IMR-90 (cell line): ENCODE data around the gene ZNF202. TPM values are rescaled to one million over a fixed set of nuclear protein-coding genes. Genes with fewer than 3 reads are reported as not detected.

Experiments used
- ATAC-seq: fragments of 200-7000 bp; cut with Tn5 transposase; 2 replicates; pipeline ENCODE4 v1.9.1; 2020; ENCODE audit warnings: low read depth, mild to moderate bottlenecking, moderate library complexity
- BruUV-seq: library from RNA; stranded (reverse); fragments of 400-500 nt; replicated peaks from 2 replicates; lab custom pipeline; 2021; lab: Mats Ljungman, UMichigan
- CTCF ChIA-PET: fragments of 300-600 bp; formaldehyde crosslinking; extraction: SDS; loops from one replicate; lab custom pipeline; 2021; ENCODE audit warnings: antibody characterized with exemption; lab: Yijun Ruan, JAX
- POLR2A ChIA-PET: fragments of 300-600 bp; sonication (Branson Sonifier 250); formaldehyde crosslinking; loops from one replicate; lab custom pipeline; 2022; ENCODE audit warnings: antibody characterized with exemption; ENCODE audit not compliant: unreplicated experiment; lab: Charles Lee
- DNase-seq: peaks from one replicate; pipeline ENCODE4 v3.0.0; 2013
- H2AFZ ChIP-seq: replicated peaks from 2 replicates; pipeline ENCODE3; 2013; ENCODE audit warnings: low read length, mild to moderate bottlenecking; ENCODE audit not compliant: poor library complexity
- H2AK5ac ChIP-seq: 2 replicates; pipeline ENCODE4 v1.6.1; 2013; ENCODE audit warnings: low read depth, low read length, inconsistent platforms
- H2AK9ac ChIP-seq: replicated peaks from 2 replicates; pipeline ENCODE3; 2013; ENCODE audit warnings: mild to moderate bottlenecking, low read depth, low read length, moderate library complexity; ENCODE audit not compliant: poor library complexity
- H2BK120ac ChIP-seq: 2 replicates; pipeline ENCODE4 v1.6.1; 2013; ENCODE audit warnings: low read depth, low read length, inconsistent platforms
- H2BK15ac ChIP-seq: 3 replicates; pipeline ENCODE4 v1.6.1; 2013; ENCODE audit warnings: low read depth, low read length, inconsistent platforms
- H2BK20ac ChIP-seq: 2 replicates; pipeline ENCODE4 v1.6.1; 2013; ENCODE audit warnings: low read depth, mild to moderate bottlenecking, inconsistent platforms, low read length, moderate library complexity
- H2BK5ac ChIP-seq: 2 replicates; pipeline ENCODE4 v1.6.1; 2013; ENCODE audit warnings: mild to moderate bottlenecking, low read depth, low read length, inconsistent platforms; ENCODE audit not compliant: poor library complexity, severe bottlenecking
- H3K14ac ChIP-seq: replicated peaks from 2 replicates; pipeline ENCODE4 v1.6.1; 2013; ENCODE audit warnings: low read depth, low read length, inconsistent platforms
- H3K18ac ChIP-seq: 2 replicates; pipeline ENCODE4 v1.6.1; 2013; ENCODE audit warnings: low read depth, low read length, control low read depth
- H3K23ac ChIP-seq: 2 replicates; pipeline ENCODE4 v1.6.1; 2013; ENCODE audit warnings: low read depth, low read length, inconsistent platforms
- H3K27ac ChIP-seq: 2 replicates; pipeline ENCODE4 v1.5.1; 2013; ENCODE audit warnings: mild to moderate bottlenecking, control low read depth, low read length; ENCODE audit not compliant: insufficient read depth
- H3K27me3 ChIP-seq: 2 replicates; pipeline ENCODE4 v1.6.1; 2013; ENCODE audit warnings: low read length; ENCODE audit not compliant: control insufficient read depth, insufficient read depth
- H3K36me3 ChIP-seq: 2 replicates; pipeline ENCODE4 v1.6.1; 2013; ENCODE audit warnings: low read length, mixed read lengths; ENCODE audit not compliant: control insufficient read depth, insufficient read depth
- H3K4ac ChIP-seq: 2 replicates; pipeline ENCODE4 v1.6.1; 2013; ENCODE audit warnings: low read depth, low read length, inconsistent platforms
- H3K4me1 ChIP-seq: 2 replicates; pipeline ENCODE4 v1.6.1; 2013; ENCODE audit warnings: low read length, mixed read lengths; ENCODE audit not compliant: control insufficient read depth, insufficient read depth
- H3K4me2 ChIP-seq: 2 replicates; pipeline ENCODE4 v1.6.1; 2013; ENCODE audit warnings: low read depth, mild to moderate bottlenecking, control low read depth, low read length, moderate library complexity
- H3K4me3 ChIP-seq: 2 replicates; pipeline ENCODE4 v1.5.1; 2013; ENCODE audit warnings: low read depth, mild to moderate bottlenecking, control low read depth, low read length, moderate library complexity; ENCODE audit not compliant: insufficient read depth
- H3K56ac ChIP-seq: 2 replicates; pipeline ENCODE4 v1.6.1; 2013; ENCODE audit warnings: low read length, inconsistent platforms; ENCODE audit not compliant: insufficient read depth; ENCODE audit errors: extremely low read depth
- H3K79me1 ChIP-seq, 2 experiments: 2 replicates each; pipeline ENCODE4 v1.6.1; 2013; ENCODE audit warnings: low read length in 2 of 2, inconsistent platforms in 1 of 2, low read depth in 1 of 2
- H3K9ac ChIP-seq: 2 replicates; pipeline ENCODE4 v1.6.1; 2013; ENCODE audit warnings: low read depth, low read length, control low read depth
- H3K9me1 ChIP-seq: 2 replicates; pipeline ENCODE4 v1.6.1; 2013; ENCODE audit warnings: low read length, inconsistent platforms; ENCODE audit not compliant: insufficient read depth
- H3K9me3 ChIP-seq: 2 replicates; pipeline ENCODE4 v1.6.1; 2013; ENCODE audit warnings: low read length; ENCODE audit not compliant: control insufficient read depth, insufficient read depth
- H4K20me1 ChIP-seq: 2 replicates; pipeline ENCODE4 v1.6.1; 2013; ENCODE audit warnings: low read length, inconsistent platforms; ENCODE audit not compliant: insufficient read depth
- H4K5ac ChIP-seq: 2 replicates; pipeline ENCODE4 v1.6.1; 2013; ENCODE audit warnings: mild to moderate bottlenecking, low read depth, low read length, control low read depth
- H4K8ac ChIP-seq, 2 experiments: 2 replicates each; pipeline ENCODE4 v1.6.1; 2013; ENCODE audit warnings: low read depth in 2 of 2, low read length in 2 of 2, control low read depth in 1 of 2, inconsistent platforms in 1 of 2
- H4K91ac ChIP-seq: 2 replicates; pipeline ENCODE4 v1.6.1; 2013; ENCODE audit warnings: low read depth, low read length, inconsistent platforms; ENCODE audit not compliant: insufficient read depth
- BHLHE40 ChIP-seq: fragments of 150-350 bp; IDR thresholded peaks from 2 replicates; pipeline ENCODE4 v1.6.1; 2016; ENCODE audit warnings: mild to moderate bottlenecking, low read depth, low read length
- CEBPB ChIP-seq: IDR thresholded peaks from 2 replicates; pipeline ENCODE4 v1.6.1; 2012; ENCODE audit warnings: low read depth, low read length, improper control_type of control experiment
- CHD1 ChIP-seq: IDR thresholded peaks from 2 replicates; pipeline ENCODE4 v1.6.1; 2012; ENCODE audit warnings: low read depth, low read length, improper control_type of control experiment
- CTCF ChIP-seq: conservative IDR thresholded peaks from 2 replicates; pipeline ENCODE4 v1.5.1; 2012; ENCODE audit warnings: mild to moderate bottlenecking, low read depth, low read length, improper control_type of control experiment
- FOS ChIP-seq: fragments of 150-350 bp; IDR thresholded peaks from 2 replicates; pipeline ENCODE4 v1.6.1; 2016; ENCODE audit warnings: low read depth, low read length
- MAFK ChIP-seq: IDR thresholded peaks from 2 replicates; pipeline ENCODE4 v1.6.1; 2012; ENCODE audit warnings: low read depth, low read length, improper control_type of control experiment
- MAZ ChIP-seq: IDR thresholded peaks from 2 replicates; pipeline ENCODE4 v1.6.1; 2012; ENCODE audit warnings: low read depth, mild to moderate bottlenecking, low read length, improper control_type of control experiment, moderate library complexity, borderline replicate concordance
- MXI1 ChIP-seq: IDR thresholded peaks from 2 replicates; pipeline ENCODE4 v1.6.1; 2012; ENCODE audit warnings: low read depth, mild to moderate bottlenecking, low read length, moderate library complexity, borderline replicate concordance
- NFE2L2 ChIP-seq: fragments of 150-350 bp; IDR thresholded peaks from 2 replicates; pipeline ENCODE4 v1.6.1; 2016; ENCODE audit warnings: low read depth, mild to moderate bottlenecking, low read length
- POLR2A ChIP-seq: IDR thresholded peaks from 2 replicates; pipeline ENCODE4 v1.6.1; 2012; ENCODE audit warnings: mild to moderate bottlenecking, low read depth, low read length
- RAD21 ChIP-seq: IDR thresholded peaks from 2 replicates; pipeline ENCODE4 v1.6.1; 2012; ENCODE audit warnings: low read length, improper control_type of control experiment
- RCOR1 ChIP-seq: IDR thresholded peaks from 2 replicates; pipeline ENCODE4 v1.6.1; 2012; ENCODE audit warnings: mild to moderate bottlenecking, low read length, improper control_type of control experiment; ENCODE audit not compliant: insufficient replicate concordance
- RFX5 ChIP-seq: IDR thresholded peaks from 2 replicates; pipeline ENCODE4 v1.8.0; 2012; ENCODE audit warnings: low read depth, mild to moderate bottlenecking, low read length, moderate library complexity
- SMC3 ChIP-seq: fragments of 150-350 bp; IDR thresholded peaks from 2 replicates; pipeline ENCODE4 v1.6.1; 2016; ENCODE audit warnings: low read depth, mild to moderate bottlenecking, antibody characterized with exemption, low read length, moderate library complexity
- WGBS, 2 experiments: methylation state at CpG; one replicate each; pipeline versions ENCODE4 v1.1.5 to v1.1.7; 2013; ENCODE audit warnings: missing lambda C conversion rate in 2 of 2; ENCODE audit not compliant: insufficient read length in 1 of 2; ENCODE audit errors: extremely low coverage in 2 of 2; 5-methylcytosine and 5-hydroxymethylcytosine counted together
- dilution Hi-C: fragments of 300-500 bp; cut with HindIII; formaldehyde crosslinking; loops from one replicate; pipeline ENCODE4 v1.14.3; 2018; ENCODE audit warnings: low sequenced_read_pairs; ENCODE audit not compliant: unreplicated experiment
- in situ Hi-C: fragments of 300-500 bp; cut with MboI; formaldehyde crosslinking; loops from 3 replicates; pipeline ENCODE4 v1.14.3; 2019; ENCODE audit warnings: low sequenced_read_pairs, inconsistent platforms, mixed read lengths
- intact Hi-C: fragments of 100-400 bp; cut with micrococcal nuclease; formaldehyde crosslinking; loops from 2 replicates; pipeline ENCODE4 v1.10.0; 2022
- polyA plus RNA-seq, 3 experiments: library from polyadenylated mRNA; depleted of rRNA; stranded (reverse); fragments of >200 nt; gene quantifications; 2 replicates each; pipeline ENCODE4 v1.2.3, GENCODE V29; 2012; ENCODE audit warnings: low replicate concordance in 1 of 3
- total RNA-seq: library from RNA; depleted of rRNA; stranded (reverse); fragments of >200 nt; gene quantifications from 2 replicates; pipeline ENCODE4 v1.2.3, GENCODE V29; 2012
- TF ChIP-seq, protein P1 (sequence below): fragments of 150-350 bp; IDR thresholded peaks from 2 replicates; pipeline ENCODE4 v1.6.1; 2016; ENCODE audit warnings: low read depth, mild to moderate bottlenecking, low read length, moderate library complexity, borderline replicate concordance
- TF ChIP-seq, protein P2 (sequence below): fragments of 150-350 bp; IDR thresholded peaks from 2 replicates; pipeline ENCODE4 v1.6.1; 2017; ENCODE audit warnings: mild to moderate bottlenecking, antibody characterized with exemption, low read length, low read depth

Gene ZNF202
- total and polyA plus RNA-seq, 2 of the 4 experiments (the other 2 are of a cell fraction) = 7.7 to 8.2 TPM

GRCh38 chr11:123778511-123778910 lies 37.1 kb upstream of the ZNF202 start:
- Histone ChIP-seq H2AK5ac (no peak overlapping the region), H3K27me3 (no peaks in the 10 kb centered on the region; the same call in 1 of the 2 replicates), H3K4ac (no peak overlapping the region), H3K14ac (no peak overlapping the region), H4K91ac (no peak overlapping the region), H2AFZ (no peak overlapping the region), H4K8ac (no peak overlapping the region), H3K27ac (no peak overlapping the region), H2AK9ac (no peak overlapping the region), H3K18ac (no peak overlapping the region), H3K9ac (no peak overlapping the region), H4K20me1 (no peaks in the 10 kb centered on the region), H3K9me1 (no peaks in the 10 kb centered on the region), H3K79me1 (no peaks in the 10 kb centered on the region), H2BK5ac (no peak overlapping the region), H3K23ac (no peak overlapping the region), H2BK120ac (no peak overlapping the region), H3K36me3 (no peaks in the 10 kb centered on the region), H2BK20ac (no peak overlapping the region), H3K9me3 (no peaks in the 10 kb centered on the region), H3K4me1 (no peaks in the 10 kb centered on the region), H2BK15ac (no peak overlapping the region), H4K5ac (no peak overlapping the region), H3K4me3 (no peak overlapping the region), H3K56ac (no peak overlapping the region), H3K4me2 (no peak overlapping the region)
- ChIA-PET CTCF (no interaction called here), POLR2A (no interaction called here)
- no peak for TF ChIP-seq POLR2A
- TF ChIP-seq CHD1 = no peak
- no peak for TF ChIP-seq MXI1
- TF ChIP-seq RCOR1 = no peak
- no peak for TF ChIP-seq MAZ
- TF ChIP-seq RAD21 = no peak
- TF ChIP-seq FOS = no peak
- TF ChIP-seq, protein P1, sequence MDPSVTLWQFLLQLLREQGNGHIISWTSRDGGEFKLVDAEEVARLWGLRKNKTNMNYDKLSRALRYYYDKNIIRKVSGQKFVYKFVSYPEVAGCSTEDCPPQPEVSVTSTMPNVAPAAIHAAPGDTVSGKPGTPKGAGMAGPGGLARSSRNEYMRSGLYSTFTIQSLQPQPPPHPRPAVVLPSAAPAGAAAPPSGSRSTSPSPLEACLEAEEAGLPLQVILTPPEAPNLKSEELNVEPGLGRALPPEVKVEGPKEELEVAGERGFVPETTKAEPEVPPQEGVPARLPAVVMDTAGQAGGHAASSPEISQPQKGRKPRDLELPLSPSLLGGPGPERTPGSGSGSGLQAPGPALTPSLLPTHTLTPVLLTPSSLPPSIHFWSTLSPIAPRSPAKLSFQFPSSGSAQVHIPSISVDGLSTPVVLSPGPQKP = no peak
- no peak for TF ChIP-seq NFE2L2
- TF ChIP-seq CTCF = no peak
- TF ChIP-seq MAFK = no peak
- no peak for TF ChIP-seq SMC3
- TF ChIP-seq, protein P2, sequence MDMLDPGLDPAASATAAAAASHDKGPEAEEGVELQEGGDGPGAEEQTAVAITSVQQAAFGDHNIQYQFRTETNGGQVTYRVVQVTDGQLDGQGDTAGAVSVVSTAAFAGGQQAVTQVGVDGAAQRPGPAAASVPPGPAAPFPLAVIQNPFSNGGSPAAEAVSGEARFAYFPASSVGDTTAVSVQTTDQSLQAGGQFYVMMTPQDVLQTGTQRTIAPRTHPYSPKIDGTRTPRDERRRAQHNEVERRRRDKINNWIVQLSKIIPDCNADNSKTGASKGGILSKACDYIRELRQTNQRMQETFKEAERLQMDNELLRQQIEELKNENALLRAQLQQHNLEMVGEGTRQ = no peak
- TF ChIP-seq RFX5 = no peak
- TF ChIP-seq BHLHE40 = no peak
- TF ChIP-seq CEBPB = no peak
- WGBS, 2 experiments = no CpG with 5 or more reads among the region's 1 CpG
- intact Hi-C loops (no loop called here), in situ Hi-C loops (no loop called here), dilution Hi-C loops (no loop called here)
- DNase-seq = no peak
- no peak for ATAC-seq
- BruUV-seq = no TSS peak
